Suprapubic skin (tissue), 4 donors: Measurements from ENCODE around the gene IGF2BP3. TPM values are rescaled to one million over a fixed set of nuclear protein-coding genes. Genes with fewer than 3 reads are reported as not detected.

Experiments used
- DNase-seq, 2 donors: peaks; one replicate each; pipeline ENCODE4 v3.0.0-alpha.2; 2019; ENCODE audit warnings: low spot score in 2 of 2
- H3K27ac ChIP-seq: fragments of 200-600 bp; sonication (generic); one replicate; pipeline ENCODE4 v1.5.1; 2019
- H3K27me3 ChIP-seq: fragments of 200-600 bp; sonication (generic); one replicate; pipeline ENCODE4 v1.5.1; 2019
- H3K36me3 ChIP-seq: fragments of 200-600 bp; sonication (generic); one replicate; pipeline ENCODE4 v1.5.1; 2019
- H3K4me1 ChIP-seq: fragments of 200-600 bp; sonication (generic); one replicate; pipeline ENCODE4 v1.5.1; 2019
- H3K4me3 ChIP-seq: fragments of 200-600 bp; sonication (generic); one replicate; pipeline ENCODE4 v1.5.1; 2019; ENCODE audit warnings: mild to moderate bottlenecking
- H3K9me3 ChIP-seq: fragments of 200-600 bp; sonication (generic); one replicate; pipeline ENCODE4 v1.5.1; 2019
- EP300 ChIP-seq: sonication (generic); formaldehyde crosslinking; IDR thresholded peaks from one replicate; pipeline ENCODE4 v1.6.1; 2017; ENCODE audit warnings: antibody characterized with exemption
- POLR2A ChIP-seq, 2 donors: fragments of 450-650 bp; IDR thresholded peaks; one replicate each; pipeline ENCODE4 v1.6.1; 2017; ENCODE audit warnings: antibody characterized with exemption in 2 of 2, mild to moderate bottlenecking in 2 of 2, moderate library complexity in 2 of 2
- POLR2AphosphoS5 ChIP-seq, 3 donors: sonication (generic); formaldehyde crosslinking; IDR thresholded peaks; one replicate each; pipeline ENCODE4 v1.6.1; 2017; ENCODE audit warnings: antibody characterized with exemption in 3 of 3
- WGBS: methylation state at CpG from one replicate; pipeline ENCODE4 v1.1.5; 2018; 5-methylcytosine and 5-hydroxymethylcytosine counted together
- total RNA-seq, 4 donors: library from RNA; depleted of rRNA; stranded (reverse); fragments of >200 nt; gene quantifications; one replicate each; pipeline ENCODE4 v1.1.0, GENCODE V29; 2016
- TF ChIP-seq, protein P1 (sequence below), 2 donors: fragments of 200-600 bp in 1 of 2; fragments of 450-650 bp in 1 of 2; sonication (generic) in 1 of 2; IDR thresholded peaks; one replicate each; pipeline ENCODE4 v1.5.1; 2016 to 2019; ENCODE audit warnings: antibody characterized with exemption in 2 of 2, mild to moderate bottlenecking in 1 of 2, moderate library complexity in 1 of 2

IGF2BP3 gene
- total RNA-seq, 4 donors from 2014 or later, result 0.47 to 1.9 TPM; not detected in 2

DNA sequence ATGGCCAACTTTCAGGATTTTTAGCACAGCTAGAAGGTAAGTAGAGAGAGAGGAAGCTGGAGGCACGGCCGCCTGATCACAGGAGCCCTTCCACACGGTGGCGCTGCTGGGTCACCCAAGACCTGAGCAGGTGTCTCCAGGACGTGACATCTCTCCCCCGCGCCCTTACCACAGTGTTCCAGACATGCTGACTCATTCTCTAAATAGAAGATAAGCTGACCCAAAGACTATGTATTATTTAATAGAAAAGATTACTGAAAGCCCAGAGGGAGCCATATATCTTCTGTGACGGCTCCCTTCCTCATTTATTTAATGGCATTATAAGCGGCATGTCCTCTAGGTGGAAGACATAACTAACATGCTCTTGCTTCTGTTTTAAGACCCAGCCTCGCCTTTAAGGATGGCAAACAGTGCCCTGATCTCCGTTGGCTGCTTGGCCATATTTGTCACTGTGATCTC, 197.1 kb downstream of the IGF2BP3 start:
- Histone ChIP-seq H3K27me3 (no peaks in the 10 kb centered on the region), H3K27ac (no peak overlapping the region), H3K9me3 (no peaks in the 10 kb centered on the region), H3K4me3 (no peak overlapping the region), H3K36me3 (peaks cover 82% of the 10 kb centered on the region), H3K4me1 (no peaks in the 10 kb centered on the region)
- peak; percentile 80 to 90 for DNase-seq
- WGBS, result 29% methylated on average over 11 of the region's 11 CpGs
- no peak for TF ChIP-seq POLR2A (IDR thresholded peaks at IDR 0.05)
- TF ChIP-seq, protein P1, sequence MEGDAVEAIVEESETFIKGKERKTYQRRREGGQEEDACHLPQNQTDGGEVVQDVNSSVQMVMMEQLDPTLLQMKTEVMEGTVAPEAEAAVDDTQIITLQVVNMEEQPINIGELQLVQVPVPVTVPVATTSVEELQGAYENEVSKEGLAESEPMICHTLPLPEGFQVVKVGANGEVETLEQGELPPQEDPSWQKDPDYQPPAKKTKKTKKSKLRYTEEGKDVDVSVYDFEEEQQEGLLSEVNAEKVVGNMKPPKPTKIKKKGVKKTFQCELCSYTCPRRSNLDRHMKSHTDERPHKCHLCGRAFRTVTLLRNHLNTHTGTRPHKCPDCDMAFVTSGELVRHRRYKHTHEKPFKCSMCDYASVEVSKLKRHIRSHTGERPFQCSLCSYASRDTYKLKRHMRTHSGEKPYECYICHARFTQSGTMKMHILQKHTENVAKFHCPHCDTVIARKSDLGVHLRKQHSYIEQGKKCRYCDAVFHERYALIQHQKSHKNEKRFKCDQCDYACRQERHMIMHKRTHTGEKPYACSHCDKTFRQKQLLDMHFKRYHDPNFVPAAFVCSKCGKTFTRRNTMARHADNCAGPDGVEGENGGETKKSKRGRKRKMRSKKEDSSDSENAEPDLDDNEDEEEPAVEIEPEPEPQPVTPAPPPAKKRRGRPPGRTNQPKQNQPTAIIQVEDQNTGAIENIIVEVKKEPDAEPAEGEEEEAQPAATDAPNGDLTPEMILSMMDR (IDR thresholded peaks at IDR 0.05), result peak; percentile 31 to 77

DNA sequence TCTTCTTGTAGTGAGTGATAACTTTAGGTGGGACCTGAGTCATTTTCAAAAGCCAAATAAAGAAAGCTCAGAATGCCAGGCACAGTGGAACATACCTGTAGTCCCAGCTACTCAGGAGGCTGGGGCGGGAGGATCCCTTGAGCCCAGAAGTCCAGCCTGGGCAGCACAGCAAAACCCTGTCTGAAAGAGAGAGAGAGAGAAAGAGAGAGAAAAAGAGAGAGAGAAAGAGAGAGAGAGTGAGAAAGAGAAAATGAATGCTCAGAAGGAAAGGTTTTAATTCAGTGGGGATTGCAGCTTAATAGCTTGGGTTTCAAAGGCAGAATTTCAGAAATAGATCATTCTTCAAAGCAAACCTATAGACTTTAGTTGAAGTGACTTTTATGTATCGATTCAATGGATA, 198.0 kb downstream of the IGF2BP3 start:
- H3K36me3 ChIP-seq, result peaks cover 91% of the 10 kb centered on the region
- no peaks in the 10 kb centered on the region for H3K4me1 ChIP-seq
- H3K4me3 ChIP-seq, result no peak overlapping the region
- no peak for DNase-seq
- H3K9me3 ChIP-seq, result no peaks in the 10 kb centered on the region
- no peak overlapping the region for H3K27ac ChIP-seq
- H3K27me3 ChIP-seq, result no peaks in the 10 kb centered on the region
- 91% methylated on average over 2 of the region's 2 CpGs for WGBS
- TF ChIP-seq POLR2A (IDR thresholded peaks at IDR 0.05) (no peak), EP300 (no peak), POLR2AphosphoS5 (IDR thresholded peaks at IDR 0.05) (no peak)
- TF ChIP-seq, protein P1 (IDR thresholded peaks at IDR 0.05), result no peak

DNA sequence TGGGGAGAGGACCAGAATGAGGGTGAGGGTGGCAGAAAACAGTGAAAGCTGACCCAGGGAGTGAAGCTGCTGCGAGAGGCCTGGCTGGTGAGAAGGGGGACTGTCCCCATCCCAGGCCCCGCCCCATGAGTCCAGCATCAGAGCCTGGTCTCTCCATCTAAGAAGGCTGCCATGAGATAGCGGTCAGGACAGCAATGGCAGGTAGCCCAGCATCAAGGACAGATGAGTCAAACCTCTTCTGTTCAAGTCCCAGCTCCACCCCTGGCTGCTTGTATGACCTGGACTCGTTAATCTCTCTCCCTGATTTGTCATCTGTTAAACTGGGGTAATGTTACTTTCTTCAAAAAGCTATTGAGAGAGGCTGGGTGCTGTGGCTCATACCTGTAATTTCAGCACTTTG, 201.5 kb downstream of the IGF2BP3 start:
- Histone ChIP-seq H3K9me3 (no peaks in the 10 kb centered on the region), H3K27ac (no peak overlapping the region), H3K4me3 (no peak overlapping the region), H3K4me1 (no peaks in the 10 kb centered on the region), H3K27me3 (no peaks in the 10 kb centered on the region), H3K36me3 (peaks cover 85% of the 10 kb centered on the region)
- DNase-seq, result no peak
- TF ChIP-seq EP300, result no peak
- no peak for TF ChIP-seq POLR2AphosphoS5 (IDR thresholded peaks at IDR 0.05)
- TF ChIP-seq, protein P1 (IDR thresholded peaks at IDR 0.05), result no peak
- TF ChIP-seq POLR2A (IDR thresholded peaks at IDR 0.05), result no peak
- WGBS, result 79% methylated on average over 4 of the region's 4 CpGs

DNA sequence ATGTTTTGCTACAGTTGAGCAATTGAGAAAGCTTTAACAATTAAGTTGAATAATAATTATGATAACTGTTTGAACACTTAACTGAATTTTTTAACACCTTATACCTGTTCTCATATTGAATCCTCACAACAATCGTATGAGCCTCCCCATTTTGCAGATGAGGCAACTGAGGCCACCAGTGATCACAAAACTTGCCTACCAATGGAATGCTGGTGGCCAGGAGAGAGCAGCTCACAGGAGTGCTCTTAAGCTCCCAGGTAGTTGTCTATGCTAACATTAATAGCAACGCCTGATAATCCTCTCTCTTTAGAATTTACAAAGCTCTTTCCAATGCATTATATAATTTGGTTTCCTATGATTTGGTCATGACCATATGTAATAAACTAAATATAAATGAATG, 202.1 kb downstream of the IGF2BP3 start:
- no peaks in the 10 kb centered on the region for H3K4me1 ChIP-seq
- 94% methylated on average over 2 of the region's 2 CpGs for WGBS
- H3K36me3 ChIP-seq, result peaks cover 84% of the 10 kb centered on the region
- no peak overlapping the region for H3K4me3 ChIP-seq
- no peak for DNase-seq
- no peaks in the 10 kb centered on the region for H3K27me3 ChIP-seq
- H3K27ac ChIP-seq, result no peak overlapping the region
- TF ChIP-seq, protein P1 (IDR thresholded peaks at IDR 0.05), result no peak
- TF ChIP-seq POLR2A (IDR thresholded peaks at IDR 0.05) (no peak), POLR2AphosphoS5 (IDR thresholded peaks at IDR 0.05) (no peak), EP300 (no peak)
- H3K9me3 ChIP-seq, result no peaks in the 10 kb centered on the region

DNA sequence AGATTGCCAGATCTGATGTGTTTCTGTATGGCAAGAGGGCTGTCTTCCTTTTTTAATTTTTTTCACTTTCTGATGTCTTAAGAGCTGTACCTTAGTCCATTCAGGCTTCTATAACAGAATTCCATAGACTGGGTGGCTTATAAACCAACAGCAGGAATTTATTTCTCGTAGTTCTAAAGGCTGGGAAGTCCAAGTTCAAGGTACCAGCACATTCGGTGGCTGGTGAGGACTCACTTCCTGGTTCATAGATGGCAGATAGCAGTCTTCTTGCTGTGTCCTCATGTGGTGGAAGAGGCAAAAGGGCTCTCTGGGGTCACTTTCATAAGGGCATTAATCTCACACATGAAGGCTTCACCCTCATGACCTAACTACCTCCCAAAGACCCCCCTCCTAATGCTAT, 202.9 kb downstream of the IGF2BP3 start:
- DNase-seq, result no peak
- Histone ChIP-seq H3K9me3 (no peaks in the 10 kb centered on the region), H3K4me1 (no peaks in the 10 kb centered on the region), H3K27ac (no peak overlapping the region), H3K36me3 (peaks cover 84% of the 10 kb centered on the region), H3K4me3 (no peak overlapping the region), H3K27me3 (no peaks in the 10 kb centered on the region)
- no peak for TF ChIP-seq POLR2A (IDR thresholded peaks at IDR 0.05)
- WGBS, result 91% methylated on average over 2 of the region's 2 CpGs

DNA sequence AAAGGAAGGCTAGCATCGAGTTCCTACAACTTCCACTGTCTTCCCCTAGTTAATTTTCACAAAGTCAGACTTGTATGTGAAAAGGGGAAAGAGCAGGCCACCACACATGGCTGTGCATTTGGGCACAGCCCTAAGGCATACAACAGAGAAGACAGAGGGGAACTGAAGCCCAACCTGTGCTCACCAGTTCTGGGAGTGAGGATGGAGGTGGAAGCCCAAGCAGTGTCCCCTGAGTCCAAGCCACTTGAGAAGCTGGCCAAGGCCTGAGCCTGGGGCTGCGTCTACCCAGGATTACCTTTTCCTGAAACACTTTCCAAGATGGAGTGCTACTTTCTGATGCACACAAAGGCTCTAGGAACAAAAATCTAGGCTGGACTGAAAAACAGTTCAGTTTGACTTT, 203.4 kb downstream of the IGF2BP3 start:
- H3K4me3 ChIP-seq, result no peak overlapping the region
- DNase-seq, result no peak
- peaks cover 79% of the 10 kb centered on the region for H3K36me3 ChIP-seq
- H3K4me1 ChIP-seq, result no peaks in the 10 kb centered on the region
- TF ChIP-seq EP300 (no peak), POLR2A (IDR thresholded peaks at IDR 0.05) (no peak), POLR2AphosphoS5 (IDR thresholded peaks at IDR 0.05) (no peak)
- TF ChIP-seq, protein P1 (IDR thresholded peaks at IDR 0.05), result no peak
- H3K9me3 ChIP-seq, result no peaks in the 10 kb centered on the region
- no peak overlapping the region for H3K27ac ChIP-seq
- no peaks in the 10 kb centered on the region for H3K27me3 ChIP-seq
- 81% methylated on average over 2 of the region's 2 CpGs for WGBS
